GM23248 (cell line): ENCODE measurements around the gene RPS4Y2.

Experiments
- EZH2 ChIP-seq: fragments of 200-600 bp; sonication (generic); IDR thresholded peaks from 2 replicates; pipeline ENCODE4 v1.6.1; 2018; ENCODE audit warnings: antibody characterized with exemption, mild to moderate bottlenecking; ENCODE audit not compliant: insufficient read depth, poor library complexity, severe bottlenecking
- EZH2phosphoT487 ChIP-seq: fragments of 200-600 bp; sonication (generic); IDR thresholded peaks from 2 replicates; pipeline ENCODE4 v1.6.1; 2018; ENCODE audit warnings: antibody characterized with exemption, moderate library complexity, mild to moderate bottlenecking, low read depth; ENCODE audit not compliant: insufficient read depth

DNA sequence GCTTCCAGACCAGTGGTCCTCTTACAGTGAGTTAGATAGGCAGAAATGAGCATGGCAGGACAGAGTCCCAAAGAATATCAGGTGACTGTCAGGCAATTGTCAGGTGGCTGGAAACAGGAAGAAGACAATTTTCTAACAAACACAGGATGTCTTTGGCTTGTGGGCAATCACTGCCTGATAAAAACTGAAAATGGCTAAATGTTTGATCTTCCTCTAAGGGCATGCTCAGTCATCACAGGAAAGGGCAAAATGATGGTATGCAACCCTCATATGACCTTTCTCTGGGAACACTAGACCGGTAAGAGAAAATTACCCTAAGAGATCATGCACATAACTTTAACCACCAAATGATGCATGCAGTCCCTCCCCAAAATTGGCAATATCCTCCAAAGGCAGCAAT lies 57.6 kb downstream of the RPS4Y2 start:
- TF ChIP-seq EZH2 (no peak), EZH2phosphoT487 (no peak)
